Superior temporal gyrus (tissue), 1 donor: ENCODE results near the gene WWP2.
"Not testable (repeated sequence)": the region's sequence is repeated elsewhere in the genome, so short reads cannot be mapped to it uniquely, and the experiment has no call there.

Experiments
- DNase-seq: peaks from one replicate; pipeline ENCODE4 v3.0.0-alpha.2; 2016; ENCODE audit errors: extremely low spot score

Gene WWP2

GRCh38 chr16:69831212-69832123, 69.3 kb downstream of the WWP2 start:
- no peak for DNase-seq

GRCh38 chr16:69833357-69834282, 71.5 kb downstream of the WWP2 start:
- no peak for DNase-seq

GRCh38 chr16:69834807-69835466, 72.8 kb downstream of the WWP2 start:
- no peak for DNase-seq

GRCh38 chr16:69836257-69836656, 74.1 kb downstream of the WWP2 start:
- DNase-seq = no peak

DNA sequence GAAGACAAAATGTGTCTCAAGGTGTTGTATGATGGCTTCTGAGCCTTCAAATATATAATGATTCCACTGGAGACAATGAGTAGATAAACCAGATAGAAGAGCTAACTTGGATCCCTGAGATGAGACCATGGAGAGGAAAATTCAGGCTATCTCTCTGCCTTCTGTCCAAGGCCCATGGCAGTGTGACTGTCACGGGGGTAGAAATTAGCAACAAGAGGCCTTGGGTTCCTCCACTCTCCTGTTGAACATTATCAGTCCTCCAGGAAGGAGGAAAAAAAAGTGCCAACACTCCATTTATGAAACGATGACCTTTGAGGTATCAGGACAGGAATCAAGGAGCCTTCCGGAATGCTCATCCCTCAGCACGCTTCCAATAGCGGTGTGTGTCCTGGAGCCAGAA, 75.2 kb downstream of the WWP2 start:
- no peak for DNase-seq

GRCh38 chr16:69838489-69838888, 76.4 kb downstream of the WWP2 start:
- no peak for DNase-seq

- peak; percentile 72 for DNase-seq
These were observed 77.1 kb downstream of the WWP2 start for GRCh38 chr16:69839240-69839688.

DNA sequence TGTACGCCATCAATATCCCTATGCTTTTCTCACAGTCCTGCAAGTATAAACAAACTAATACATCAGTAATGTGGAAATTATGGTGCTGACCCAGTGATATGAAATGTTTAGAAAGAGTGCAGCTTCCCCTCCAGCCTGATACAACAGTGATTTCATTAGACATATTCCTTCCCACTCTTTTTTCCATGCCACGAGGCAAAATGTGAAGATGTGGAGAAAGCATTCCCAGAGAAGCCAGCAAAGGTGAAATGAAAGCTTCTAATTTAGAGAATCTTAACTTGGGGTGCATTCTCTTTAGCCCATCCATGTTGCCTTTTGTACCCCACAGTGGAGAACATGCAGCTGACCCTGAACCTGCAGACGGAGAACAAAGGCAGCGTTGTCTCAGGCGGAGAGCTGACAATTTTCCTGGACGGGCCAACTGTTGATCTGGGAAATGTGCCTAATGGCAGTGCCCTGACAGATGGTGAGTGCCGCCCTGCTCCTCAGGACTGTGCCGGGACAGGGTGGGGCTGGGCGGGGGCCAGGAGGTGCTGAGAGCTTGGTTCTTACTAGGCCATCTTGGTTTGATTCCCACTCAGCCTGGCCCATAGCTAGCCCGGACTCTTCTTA, 77.8 kb downstream of the WWP2 start:
- DNase-seq = peak; percentile 87

DNA sequence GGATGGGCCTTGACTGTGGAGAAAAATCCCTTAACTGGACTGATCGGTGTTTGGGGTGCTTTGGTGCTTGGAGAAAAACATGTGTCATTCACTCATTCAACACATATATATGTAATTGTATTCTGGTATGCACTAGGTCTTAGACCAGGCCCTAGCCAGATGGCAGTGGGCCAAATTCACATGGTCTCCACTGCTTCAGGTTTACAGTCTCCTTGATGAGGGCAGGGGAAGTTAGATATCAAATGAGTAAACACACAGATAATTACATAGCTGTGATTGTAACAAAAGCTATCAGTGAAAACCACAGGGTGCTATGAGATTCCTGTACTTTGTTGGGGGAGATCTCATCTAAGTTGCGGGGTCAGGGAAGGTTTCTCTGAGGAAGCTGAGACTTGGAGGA, 78.8 kb downstream of the WWP2 start:
- DNase-seq = no peak

DNA sequence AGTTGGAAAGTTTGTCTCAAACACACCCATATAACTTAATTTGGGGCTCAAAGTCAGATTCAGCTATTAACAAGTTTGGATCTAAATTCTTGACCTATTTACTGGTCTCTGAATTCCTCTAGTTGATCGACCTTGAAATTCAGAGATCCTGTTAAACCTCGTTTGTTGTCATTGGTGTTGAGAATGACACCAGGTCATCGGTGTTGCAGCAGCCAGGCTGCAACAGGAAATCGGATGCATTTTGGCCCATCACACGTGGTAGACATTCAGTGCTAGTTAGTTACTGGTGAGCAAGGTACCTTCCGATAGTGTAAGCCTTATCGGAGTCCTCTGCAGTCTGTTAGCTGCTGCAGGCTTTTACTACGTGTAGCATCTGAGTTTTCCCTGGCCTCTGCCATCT, 82.3 kb downstream of the WWP2 start:
- no peak for DNase-seq

DNA sequence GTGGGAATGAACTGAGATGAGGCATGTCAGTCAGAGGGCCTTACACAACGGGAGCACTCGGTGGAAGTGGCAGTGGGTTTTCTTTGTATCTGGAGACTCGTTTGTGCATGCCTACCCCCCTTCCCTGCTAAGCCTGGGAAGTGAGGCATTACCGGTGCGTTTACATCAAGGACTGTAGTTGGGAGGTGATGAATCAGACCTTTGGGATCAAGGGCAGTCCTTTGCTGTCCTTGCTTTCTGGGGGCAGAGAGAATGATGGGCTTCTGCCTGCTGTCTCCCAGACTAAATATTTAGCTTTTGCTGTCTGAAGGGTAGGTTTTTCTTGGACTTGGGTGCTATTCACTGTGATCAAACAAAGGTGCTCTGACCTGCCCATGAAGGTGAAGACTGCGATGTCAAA, 83.0 kb downstream of the WWP2 start:
- DNase-seq = no peak

GRCh38 chr16:69847643-69848042, 85.5 kb downstream of the WWP2 start:
- DNase-seq = no peak

DNA sequence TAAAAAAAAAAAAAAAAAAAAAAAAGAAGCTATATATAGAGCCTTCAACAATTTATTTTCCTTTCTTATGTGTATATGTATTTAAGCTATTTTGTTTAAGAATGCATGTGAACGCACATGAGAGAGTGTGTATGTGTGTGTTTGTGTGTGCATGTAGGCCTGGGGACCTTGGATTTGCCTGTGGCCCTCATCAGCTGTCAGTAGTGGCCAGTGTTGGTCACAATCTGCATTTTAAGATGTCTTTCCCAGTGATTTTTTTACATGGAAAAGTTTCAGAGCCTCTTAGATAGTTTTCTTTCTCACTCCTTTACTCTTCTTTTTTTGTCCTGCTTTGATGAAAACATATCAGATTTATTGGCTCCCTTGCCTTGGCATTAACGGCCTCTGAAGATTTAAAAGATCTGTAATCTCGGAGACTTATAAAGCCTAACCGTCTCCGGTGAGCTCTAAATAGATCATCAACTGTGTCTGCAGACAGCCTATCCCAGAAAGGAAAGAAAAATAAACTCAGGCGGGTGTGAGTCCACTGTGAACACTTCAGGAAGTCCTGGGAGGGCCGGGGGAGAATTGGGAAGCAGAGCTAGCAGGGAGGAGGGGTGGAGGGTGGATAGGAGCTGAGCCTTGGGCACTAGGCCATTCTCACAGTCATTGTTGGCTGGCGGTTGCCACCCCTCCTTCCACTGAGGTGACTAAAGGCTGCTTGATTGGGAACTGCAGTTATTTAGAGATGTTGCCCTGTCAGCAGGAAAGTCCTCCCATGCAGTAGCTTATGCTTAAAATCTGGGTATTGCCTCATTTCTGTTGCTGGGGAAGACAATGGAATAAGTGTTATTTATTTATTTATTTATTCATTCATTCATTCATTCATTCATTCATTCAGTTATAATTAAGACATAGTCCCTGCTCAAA, 86.8 kb downstream of the WWP2 start:
- DNase-seq = peak; percentile 49

GRCh38 chr16:69851491-69852240, 89.5 kb downstream of the WWP2 start:
- DNase-seq = no peak

GRCh38 chr16:69852815-69853214, 90.7 kb downstream of the WWP2 start:
- DNase-seq = peak; percentile 78

DNA sequence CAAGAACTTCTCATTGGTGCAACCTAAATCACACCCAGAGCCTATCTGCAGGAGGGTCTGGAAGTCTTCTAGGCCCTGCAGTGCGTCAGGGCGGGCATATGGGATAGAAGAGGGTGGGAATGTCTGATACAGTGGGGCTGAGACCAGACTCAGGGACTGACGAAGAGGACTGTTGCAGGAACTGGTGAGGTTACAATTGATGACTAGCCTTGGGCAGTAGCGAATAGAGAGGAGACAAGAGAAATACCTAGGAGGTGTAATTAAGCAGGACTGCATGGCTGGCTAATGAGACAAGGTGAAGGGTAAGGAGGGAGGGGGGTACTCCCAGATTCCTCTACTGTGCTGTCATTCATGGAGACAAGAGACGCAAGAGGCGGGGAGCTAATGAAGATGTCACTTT, 91.3 kb downstream of the WWP2 start:
- no peak for DNase-seq

- DNase-seq = not testable (repeated sequence)
These were observed 92.6 kb downstream of the WWP2 start for GRCh38 chr16:69854776-69855175.

DNA sequence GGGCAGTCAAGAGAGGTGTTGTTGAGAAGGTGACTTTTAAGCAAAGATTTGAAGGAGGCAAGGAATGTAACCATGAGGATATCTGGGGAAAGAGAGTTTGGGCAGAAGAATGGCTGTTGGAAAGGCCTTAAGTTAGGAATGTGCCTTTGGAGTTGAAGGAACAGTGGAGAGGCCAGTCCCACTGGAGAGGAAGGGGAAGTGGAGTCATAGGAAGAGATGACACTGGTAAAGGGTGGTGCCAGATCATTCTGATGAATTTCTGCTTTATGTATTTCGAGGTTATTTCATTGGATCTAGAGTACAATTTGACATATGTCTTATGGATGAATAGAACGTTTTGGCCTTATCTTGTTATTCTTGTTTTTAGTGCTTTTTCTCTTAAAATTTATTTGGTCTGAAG, 93.5 kb downstream of the WWP2 start:
- no peak for DNase-seq

DNA sequence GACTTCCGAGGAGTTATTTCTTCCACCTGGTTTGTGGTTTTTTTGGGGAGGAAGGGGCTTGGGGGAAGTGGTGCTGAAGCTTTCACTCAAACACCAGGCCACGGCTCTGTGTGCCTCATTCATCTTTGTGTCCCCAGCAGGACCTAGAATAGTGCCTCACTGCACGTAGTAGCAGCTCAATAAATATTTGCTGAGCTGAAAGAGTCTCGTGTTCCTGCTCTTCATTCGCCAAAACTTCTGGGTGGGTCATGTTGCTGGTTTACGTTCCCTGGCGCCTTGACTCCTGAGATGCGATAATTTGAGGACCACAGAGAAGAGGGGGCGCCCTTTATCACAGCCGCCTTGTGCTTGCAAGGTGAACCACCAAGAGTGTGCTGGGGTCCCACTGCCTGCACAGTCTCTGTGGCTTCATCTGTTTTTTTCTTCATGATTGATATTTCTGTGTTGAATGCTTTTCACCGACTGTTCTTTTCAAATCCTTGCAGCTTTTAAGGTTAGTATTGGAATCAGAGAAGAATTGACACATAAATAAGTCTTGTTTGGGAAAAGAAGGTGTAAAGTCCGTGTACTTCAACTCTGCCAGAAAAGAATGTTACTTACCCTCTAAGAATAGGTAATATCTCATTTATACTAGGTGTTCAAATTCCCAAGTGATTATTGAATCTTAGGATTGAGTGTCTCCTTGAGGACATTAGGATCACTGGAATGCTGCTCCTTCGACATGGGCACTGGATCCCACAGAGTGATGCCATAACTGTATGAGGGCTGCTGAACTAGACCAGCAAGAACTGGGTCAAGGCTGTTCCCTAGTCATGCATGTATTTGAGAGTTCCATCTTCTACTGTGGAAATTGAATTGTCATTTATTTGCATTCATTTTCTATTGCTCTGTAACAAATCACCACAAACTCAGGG, 96.3 kb downstream of the WWP2 start:
- no peak for DNase-seq
